CD4-positive, CD25-positive, alpha-beta regulatory T cell (primary cell): ENCODE measurements around the gene DYRK1A. TPM values are rescaled to one million over a fixed set of nuclear protein-coding genes. Genes with fewer than 3 reads are reported as not detected.

Experiments
- ATAC-seq, 2 donors: fragments of 150-1000 bp; cut with Tn5 transposase; one replicate each; pipeline ENCODE4 v1.10.0; 2021; ENCODE audit warnings: low read depth in 2 of 2, moderate number of reproducible peaks in 2 of 2, moderate library complexity in 1 of 2
- DNase-seq, 3 donors: peaks; one replicate each; pipeline versions ENCODE4 v3.0.0 to v3.0.0-alpha.2; 2012 to 2022; ENCODE audit warnings: mixed read lengths in 1 of 3
- H3K27ac ChIP-seq: one replicate; pipeline ENCODE4 v1.7.0; 2013; ENCODE audit warnings: mild to moderate bottlenecking, low read length; ENCODE audit not compliant: insufficient read depth, poor library complexity, severe bottlenecking
- H3K27me3 ChIP-seq: one replicate; pipeline ENCODE4 v1.7.0; 2013; ENCODE audit warnings: low read length; ENCODE audit not compliant: control insufficient read depth, insufficient read depth
- H3K36me3 ChIP-seq: one replicate; pipeline ENCODE4 v1.7.0; 2013; ENCODE audit warnings: mild to moderate bottlenecking, low read length, moderate library complexity; ENCODE audit not compliant: control insufficient read depth, insufficient read depth
- H3K4me1 ChIP-seq: 2 replicates; pipeline ENCODE4 v1.7.0; 2013; ENCODE audit warnings: mild to moderate bottlenecking, low read length; ENCODE audit not compliant: insufficient read depth, control insufficient read depth, poor library complexity, severe bottlenecking
- H3K4me3 ChIP-seq: one replicate; pipeline ENCODE4 v1.7.0; 2013; ENCODE audit warnings: low read depth, mild to moderate bottlenecking, low read length, moderate library complexity
- H3K9me3 ChIP-seq, 2 experiments: 1 replicate in 1 of 2; 2 replicates in 1 of 2; pipeline ENCODE4 v1.7.0; 2013; ENCODE audit warnings: low read length in 2 of 2, mild to moderate bottlenecking in 1 of 2, moderate library complexity in 1 of 2; ENCODE audit not compliant: control insufficient read depth in 2 of 2
- H3K27ac Mint-ChIP-seq, 3 donors: one replicate each; pipeline ENCODE4 v1.8.0; 2020 to 2022; ENCODE audit warnings: mild to moderate bottlenecking in 3 of 3, mixed read lengths in 3 of 3, moderate library complexity in 2 of 3
- H3K27me3 Mint-ChIP-seq: one replicate; pipeline ENCODE4 v1.8.0; 2022; ENCODE audit warnings: mild to moderate bottlenecking, mixed read lengths
- H3K36me3 Mint-ChIP-seq: one replicate; pipeline ENCODE4 v1.8.0; 2020; ENCODE audit warnings: mixed read lengths
- H3K4me1 Mint-ChIP-seq, 4 donors: one replicate each; pipeline ENCODE4 v1.8.0; 2020 to 2022; ENCODE audit warnings: mixed read lengths in 4 of 4, mild to moderate bottlenecking in 1 of 4
- H3K4me3 Mint-ChIP-seq, 4 donors: one replicate each; pipeline ENCODE4 v1.8.0; 2020 to 2022; ENCODE audit warnings: mild to moderate bottlenecking in 4 of 4, mixed read lengths in 4 of 4, moderate library complexity in 3 of 4
- H3K9me3 Mint-ChIP-seq, 7 donors: one replicate each; pipeline ENCODE4 v1.8.0; 2020 to 2022; ENCODE audit warnings: mixed read lengths in 7 of 7, mild to moderate bottlenecking in 3 of 7, moderate library complexity in 2 of 7
- polyA plus RNA-seq, 4 donors: library from polyadenylated mRNA; unstranded; fragments of 300-500 nt; fragmentation: Illumina TruSeq; gene quantifications; one replicate each; pipeline ENCODE4 v1.2.3, GENCODE V29; 2021
- total RNA-seq: library from RNA; stranded (reverse); gene quantifications from one replicate; pipeline ENCODE4 v1.2.3, GENCODE V29; 2022

Gene DYRK1A
- total and polyA plus RNA-seq, 5 donors from 2014 or later = 2.6 to 143 (median 6.1) TPM

DNA sequence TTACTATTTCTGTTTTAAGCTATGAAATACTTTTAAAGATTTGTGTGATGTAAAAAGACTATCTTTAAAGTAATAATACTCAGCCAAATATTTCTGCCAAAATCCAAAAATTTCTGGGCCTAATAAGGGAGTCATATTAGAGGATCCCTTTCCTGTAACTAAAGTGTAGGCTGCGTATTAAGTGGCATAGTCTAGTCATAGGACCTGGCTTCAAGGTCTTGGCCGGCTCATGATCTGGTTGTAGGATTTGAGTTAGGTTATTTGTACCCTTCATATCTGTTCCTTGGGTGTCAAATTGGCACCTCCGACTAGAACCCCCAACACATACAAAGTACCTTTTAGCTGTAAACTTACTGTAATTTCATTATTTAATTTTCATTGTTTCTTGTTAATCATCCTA lies 107.8 kb downstream of the DYRK1A start:
- peaks cover 12% of the 10 kb centered on the region for H3K36me3 Mint-ChIP-seq
- H3K9me3 Mint-ChIP-seq = no peaks in the 10 kb centered on the region
- Histone ChIP-seq H3K27me3 (no peaks in the 10 kb centered on the region), H3K27ac (no peak overlapping the region), H3K4me3 (no peak overlapping the region), H3K9me3 (no peaks in the 10 kb centered on the region), H3K36me3 (peaks cover 19% of the 10 kb centered on the region), H3K4me1 (peaks cover 37% of the 10 kb centered on the region)
- H3K27me3 Mint-ChIP-seq = no peaks in the 10 kb centered on the region
- no peak overlapping the region for H3K4me3 Mint-ChIP-seq
- DNase-seq (no peak), ATAC-seq (no peak)
- H3K4me1 Mint-ChIP-seq = peaks cover 44 to 77% (median 68%) of the 10 kb centered on the region in 4 donors
- peak overlapping the region in 1 of 3 donors; percentile 21 for H3K27ac Mint-ChIP-seq

DNA sequence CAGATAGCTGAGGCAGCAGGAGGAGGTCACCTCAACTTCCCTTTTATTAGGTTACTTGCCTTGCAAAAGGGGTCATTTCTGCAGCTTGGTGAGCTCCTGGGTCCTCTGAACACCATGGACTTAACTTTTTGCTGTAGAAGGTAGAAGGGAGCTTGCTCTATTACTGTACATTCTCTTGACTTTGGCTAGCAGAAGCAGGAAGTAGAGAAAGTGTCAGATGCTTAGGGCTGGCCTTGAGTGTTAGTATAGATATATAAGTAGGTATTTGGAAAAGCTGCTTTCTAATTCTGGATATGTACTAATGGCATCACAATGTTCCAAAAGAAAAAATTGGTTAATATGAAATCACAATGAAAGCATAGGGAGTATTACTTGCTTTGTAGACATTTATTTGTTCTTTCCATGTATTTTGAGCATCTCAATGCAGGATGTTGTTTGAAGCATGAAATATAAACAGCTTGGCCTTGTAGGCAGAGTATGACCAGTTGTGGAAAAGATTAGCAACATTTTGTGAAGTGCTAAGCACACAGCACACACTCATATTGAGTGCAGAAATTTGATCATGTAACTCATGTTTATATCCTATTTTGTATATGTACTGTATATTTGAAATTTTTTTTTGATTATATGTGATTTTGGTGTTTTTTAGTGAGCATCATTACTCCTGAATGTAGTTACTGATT lies 108.8 kb downstream of the DYRK1A start:
- no peak overlapping the region for H3K4me3 ChIP-seq
- peak overlapping the region in 2 of 3 donors; percentile 21 to 53 for H3K27ac Mint-ChIP-seq
- H3K27me3 ChIP-seq = no peaks in the 10 kb centered on the region
- H3K27ac ChIP-seq = peak overlapping the region; percentile 35
- DNase-seq (peak in 1 of 3 donors; percentile 34), ATAC-seq (peak in 1 of 2 donors; percentile 60)
- H3K9me3 ChIP-seq = no peaks in the 10 kb centered on the region
- no peaks in the 10 kb centered on the region for H3K27me3 Mint-ChIP-seq
- H3K4me1 Mint-ChIP-seq = peaks cover 38 to 69% (median 62%) of the 10 kb centered on the region in 4 donors
- no peaks in the 10 kb centered on the region for H3K9me3 Mint-ChIP-seq
- peak overlapping the region in 2 of 4 donors; percentile 3 to 7 for H3K4me3 Mint-ChIP-seq
- peaks cover 24% of the 10 kb centered on the region for H3K36me3 ChIP-seq
- H3K36me3 Mint-ChIP-seq = peaks cover 12% of the 10 kb centered on the region
- H3K4me1 ChIP-seq = peaks cover 33% of the 10 kb centered on the region

DNA sequence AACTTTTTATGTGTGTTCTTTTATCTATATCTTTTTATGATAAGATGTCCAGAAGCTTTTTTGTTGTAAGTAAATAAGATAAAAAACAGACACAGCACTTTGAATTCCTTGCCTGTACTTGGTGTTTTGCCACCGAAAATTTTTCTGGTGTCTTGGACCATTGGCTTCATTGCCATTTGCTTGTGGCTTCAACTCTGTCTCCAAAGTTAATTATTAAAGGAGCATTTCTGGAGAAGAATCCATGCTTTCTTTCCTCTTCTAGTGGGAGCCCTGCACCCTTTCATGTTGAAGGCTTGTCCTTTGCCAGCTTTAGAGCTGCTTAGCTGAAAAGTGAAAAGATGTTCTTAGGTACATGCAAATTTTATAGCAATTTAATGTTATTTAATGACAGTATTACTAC lies 112.2 kb downstream of the DYRK1A start:
- H3K27me3 ChIP-seq = no peaks in the 10 kb centered on the region
- DNase-seq = no peak
- no peaks in the 10 kb centered on the region for H3K9me3 ChIP-seq
- no peak for ATAC-seq
- peaks cover 20% of the 10 kb centered on the region for H3K4me1 ChIP-seq
- Mint-ChIP-seq H3K27ac (no peak overlapping the region), H3K9me3 (no peaks in the 10 kb centered on the region), H3K36me3 (peaks cover 7% of the 10 kb centered on the region), H3K4me3 (no peak overlapping the region), H3K4me1 (peaks cover 25 to 44% (median 38%) of the 10 kb centered on the region in 4 donors), H3K27me3 (no peaks in the 10 kb centered on the region)
- no peak overlapping the region for H3K4me3 ChIP-seq
- peaks cover 40% of the 10 kb centered on the region for H3K36me3 ChIP-seq
- H3K27ac ChIP-seq = peak overlapping the region; percentile 25

DNA sequence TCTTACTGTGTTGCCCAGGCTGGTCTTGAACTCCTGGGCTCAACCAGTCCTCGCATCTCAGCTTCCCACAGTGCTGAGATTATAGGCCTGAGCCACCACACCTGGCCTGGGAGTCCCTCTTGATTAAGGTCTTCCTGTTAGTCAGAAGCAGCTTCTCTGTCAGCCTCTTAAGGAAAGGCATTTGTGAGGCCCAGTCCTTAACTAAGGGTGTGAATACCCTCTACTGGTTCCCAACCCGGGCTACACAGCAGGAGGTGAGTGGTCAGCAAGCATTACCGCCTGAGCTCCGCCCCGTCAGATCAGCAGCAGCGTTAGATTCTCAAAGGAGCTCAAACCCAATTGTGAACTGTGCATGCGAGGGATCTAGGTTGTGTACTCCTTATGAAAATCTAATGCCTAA lies 117.2 kb downstream of the DYRK1A start:
- H3K27ac Mint-ChIP-seq = no peak overlapping the region
- Histone ChIP-seq H3K4me1 (no peaks in the 10 kb centered on the region), H3K27ac (no peak overlapping the region), H3K27me3 (no peaks in the 10 kb centered on the region), H3K9me3 (no peaks in the 10 kb centered on the region), H3K4me3 (no peak overlapping the region), H3K36me3 (peaks cover 64% of the 10 kb centered on the region)
- H3K4me1 Mint-ChIP-seq = peaks cover 5 to 16% (median 9%) of the 10 kb centered on the region in 4 donors
- H3K4me3 Mint-ChIP-seq = no peak overlapping the region
- no peaks in the 10 kb centered on the region for H3K9me3 Mint-ChIP-seq
- no peaks in the 10 kb centered on the region for H3K27me3 Mint-ChIP-seq
- DNase-seq = no peak
- peaks cover 21% of the 10 kb centered on the region for H3K36me3 Mint-ChIP-seq
- ATAC-seq = no peak

DNA sequence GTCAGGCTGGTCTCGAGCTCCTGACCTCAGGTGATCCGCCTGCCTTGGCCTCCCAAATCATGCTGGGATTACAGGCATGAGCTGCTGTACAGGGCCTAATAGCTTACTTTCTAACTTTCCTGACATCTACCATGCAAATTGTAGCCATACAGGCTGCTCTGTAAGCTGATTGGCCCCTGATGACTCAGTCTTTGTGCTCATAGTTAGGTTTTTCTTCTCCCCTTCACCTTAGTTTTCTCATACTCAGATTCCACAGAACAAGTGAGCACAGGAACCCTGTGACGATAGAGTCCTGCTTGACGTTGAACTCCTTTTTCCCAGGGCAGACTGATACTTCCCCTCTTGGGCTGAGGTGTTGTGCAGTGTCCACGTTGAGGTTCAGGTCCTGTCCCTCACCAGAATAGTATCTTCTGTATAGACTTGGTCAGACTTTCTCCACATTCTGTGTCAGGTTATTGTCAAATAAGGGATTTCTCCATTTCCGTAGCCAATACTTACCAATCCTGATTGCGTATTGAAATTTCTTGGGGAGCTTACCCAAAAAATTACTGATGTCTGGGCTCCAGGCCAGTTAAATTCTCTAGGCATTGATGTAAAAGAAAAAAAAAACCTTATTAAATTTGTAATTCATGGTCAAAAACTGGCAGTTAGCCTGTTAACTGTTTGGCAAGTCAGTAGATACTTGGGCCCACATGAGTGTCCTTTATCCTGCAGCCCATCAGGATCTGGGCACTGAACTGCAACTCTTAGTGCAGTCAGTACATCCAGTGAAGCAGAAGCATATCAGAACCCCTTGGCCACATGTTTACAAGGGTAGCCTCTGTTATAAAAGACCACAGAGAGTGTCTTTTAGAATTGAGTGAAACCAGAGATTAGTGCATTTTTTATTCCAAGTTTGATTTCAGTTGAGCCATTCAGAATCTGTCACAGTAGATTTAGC lies 118.2 kb downstream of the DYRK1A start:
- no peaks in the 10 kb centered on the region for H3K27me3 Mint-ChIP-seq
- Histone ChIP-seq H3K27ac (no peak overlapping the region), H3K4me3 (no peak overlapping the region), H3K4me1 (no peaks in the 10 kb centered on the region), H3K27me3 (no peaks in the 10 kb centered on the region), H3K36me3 (peaks cover 72% of the 10 kb centered on the region), H3K9me3 (no peaks in the 10 kb centered on the region)
- peaks cover 8 to 20% (median 10%) of the 10 kb centered on the region in 4 donors for H3K4me1 Mint-ChIP-seq
- H3K4me3 Mint-ChIP-seq = no peak overlapping the region
- DNase-seq = no peak
- H3K27ac Mint-ChIP-seq = peak overlapping the region in 2 of 3 donors; percentile 42 to 70
- no peaks in the 10 kb centered on the region for H3K9me3 Mint-ChIP-seq
- H3K36me3 Mint-ChIP-seq = peaks cover 23% of the 10 kb centered on the region
- no peak for ATAC-seq

DNA sequence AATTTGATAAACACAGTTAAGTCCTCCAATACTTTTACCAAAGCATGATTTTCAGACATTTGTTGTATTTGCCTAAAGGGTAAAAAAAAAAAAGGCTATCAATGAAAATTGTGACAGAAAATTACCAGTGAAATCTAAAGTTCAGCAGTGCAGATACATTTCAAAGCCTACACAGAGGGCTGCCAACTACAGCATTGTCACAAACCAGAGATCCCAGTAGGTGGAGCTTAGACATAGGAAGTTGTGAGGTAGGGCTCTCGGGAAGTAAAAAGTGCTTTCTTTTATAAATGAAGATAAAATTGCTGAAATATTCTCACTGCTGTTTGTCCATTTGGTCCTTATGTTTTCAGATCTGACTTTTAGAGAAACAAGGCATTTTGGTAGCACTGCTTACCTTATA lies 123.0 kb downstream of the DYRK1A start:
- no peaks in the 10 kb centered on the region for H3K9me3 ChIP-seq
- Mint-ChIP-seq H3K36me3 (peaks cover 31% of the 10 kb centered on the region), H3K4me1 (peaks cover 16 to 34% (median 25%) of the 10 kb centered on the region in 4 donors), H3K27me3 (no peaks in the 10 kb centered on the region), H3K27ac (peak overlapping the region; percentile 1 to 55 (median 52)), H3K9me3 (no peaks in the 10 kb centered on the region), H3K4me3 (no peak overlapping the region)
- DNase-seq (no peak), ATAC-seq (no peak)
- H3K27ac ChIP-seq = no peak overlapping the region
- H3K27me3 ChIP-seq = no peaks in the 10 kb centered on the region
- no peaks in the 10 kb centered on the region for H3K4me1 ChIP-seq
- H3K4me3 ChIP-seq = no peak overlapping the region
- peaks cover 66% of the 10 kb centered on the region for H3K36me3 ChIP-seq

DNA sequence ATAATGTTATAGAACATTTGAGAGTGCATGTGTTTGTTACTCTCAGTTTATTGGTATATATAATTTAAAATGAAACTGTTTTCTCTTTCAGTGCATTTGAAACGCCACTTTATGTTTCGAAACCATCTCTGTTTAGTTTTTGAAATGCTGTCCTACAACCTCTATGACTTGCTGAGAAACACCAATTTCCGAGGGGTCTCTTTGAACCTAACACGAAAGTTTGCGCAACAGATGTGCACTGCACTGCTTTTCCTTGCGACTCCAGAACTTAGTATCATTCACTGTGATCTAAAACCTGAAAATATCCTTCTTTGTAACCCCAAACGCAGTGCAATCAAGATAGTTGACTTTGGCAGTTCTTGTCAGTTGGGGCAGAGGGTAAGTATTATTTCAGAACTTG lies 123.5 kb downstream of the DYRK1A start:
- no peaks in the 10 kb centered on the region for H3K9me3 Mint-ChIP-seq
- peaks cover 66% of the 10 kb centered on the region for H3K36me3 ChIP-seq

More for the DNA sequence above, 123.5 kb downstream of the DYRK1A start:
- DNase-seq (no peak), ATAC-seq (no peak)
- Histone ChIP-seq H3K4me3 (no peak overlapping the region), H3K27me3 (no peaks in the 10 kb centered on the region), H3K9me3 (no peaks in the 10 kb centered on the region), H3K27ac (no peak overlapping the region), H3K4me1 (no peaks in the 10 kb centered on the region)
- Mint-ChIP-seq H3K27me3 (no peaks in the 10 kb centered on the region), H3K4me3 (no peak overlapping the region), H3K4me1 (peaks cover 11 to 32% (median 23%) of the 10 kb centered on the region in 4 donors), H3K27ac (peak overlapping the region in 1 of 3 donors; percentile 52), H3K36me3 (peaks cover 31% of the 10 kb centered on the region)
